Tibial nerve (tissue), 4 donors: ENCODE measurements around the gene LYPD6B. TPM values are rescaled to one million over a fixed set of nuclear protein-coding genes. Genes with fewer than 3 reads are reported as not detected.

Experiments
- DNase-seq, 2 donors: peaks; one replicate each; pipeline ENCODE4 v3.0.0-alpha.2; 2019; ENCODE audit warnings: low spot score in 2 of 2
- H3K27ac ChIP-seq, 4 donors: fragments of 200-600 bp; sonication (generic) in 3 of 4; one replicate each; pipeline ENCODE4 v1.5.1; 2017 to 2019; ENCODE audit warnings: mild to moderate bottlenecking in 1 of 4
- H3K27me3 ChIP-seq, 2 donors: fragments of 200-600 bp; sonication (generic) in 1 of 2; one replicate each; pipeline versions ENCODE4 v1.5.1 to v1.6.0; 2017 to 2019
- H3K36me3 ChIP-seq, 3 donors: fragments of 200-600 bp; sonication (generic); one replicate each; pipeline ENCODE4 v1.5.1; 2018 to 2019
- H3K4me1 ChIP-seq, 4 donors: fragments of 200-600 bp; sonication (generic) in 3 of 4; one replicate each; pipeline ENCODE4 v1.5.1; 2017 to 2019
- H3K4me3 ChIP-seq, 4 donors: fragments of 200-600 bp; sonication (generic) in 3 of 4; one replicate each; pipeline ENCODE4 v1.5.1; 2017 to 2019; ENCODE audit warnings: mild to moderate bottlenecking in 1 of 4, moderate library complexity in 1 of 4
- H3K9me3 ChIP-seq, 4 donors: fragments of 200-600 bp; sonication (generic) in 3 of 4; one replicate each; pipeline ENCODE4 v1.5.1; 2017 to 2019
- EP300 ChIP-seq, 2 donors: sonication (generic); formaldehyde crosslinking; IDR thresholded peaks; one replicate each; pipeline ENCODE4 v1.6.1; 2017; ENCODE audit warnings: antibody characterized with exemption in 2 of 2, mild to moderate bottlenecking in 1 of 2
- POLR2A ChIP-seq, 2 donors: fragments of 450-650 bp; IDR thresholded peaks; one replicate each; pipeline ENCODE4 v1.6.1; 2017; ENCODE audit warnings: antibody characterized with exemption in 2 of 2, mild to moderate bottlenecking in 2 of 2, moderate library complexity in 2 of 2
- WGBS, 2 donors: methylation state at CpG; one replicate each; pipeline ENCODE4 v1.1.5; 2018; 5-methylcytosine and 5-hydroxymethylcytosine counted together
- total RNA-seq, 4 donors: library from RNA; depleted of rRNA; stranded (reverse); fragments of >200 nt; gene quantifications; one replicate each; pipeline ENCODE4 v1.1.0, GENCODE V29; 2016
- TF ChIP-seq, protein P1 (sequence below), 5 experiments: fragments of 200-600 bp in 3 of 5; fragments of 450-650 bp in 2 of 5; sonication (generic) in 3 of 5; IDR thresholded peaks; one replicate each; pipeline ENCODE4 v1.5.1; 2016 to 2019; ENCODE audit warnings: antibody characterized with exemption in 5 of 5, mild to moderate bottlenecking in 3 of 5, moderate library complexity in 2 of 5

LYPD6B gene
- total RNA-seq, 4 donors from 2014 or later, result not detected

- Histone ChIP-seq H3K27ac (no peak overlapping the region), H3K36me3 (no peaks in the 10 kb centered on the region), H3K4me3 (no peak overlapping the region), H3K27me3 (no peaks in the 10 kb centered on the region), H3K4me1 (no peaks in the 10 kb centered on the region), H3K9me3 (no peaks in the 10 kb centered on the region)
- TF ChIP-seq, protein P1, sequence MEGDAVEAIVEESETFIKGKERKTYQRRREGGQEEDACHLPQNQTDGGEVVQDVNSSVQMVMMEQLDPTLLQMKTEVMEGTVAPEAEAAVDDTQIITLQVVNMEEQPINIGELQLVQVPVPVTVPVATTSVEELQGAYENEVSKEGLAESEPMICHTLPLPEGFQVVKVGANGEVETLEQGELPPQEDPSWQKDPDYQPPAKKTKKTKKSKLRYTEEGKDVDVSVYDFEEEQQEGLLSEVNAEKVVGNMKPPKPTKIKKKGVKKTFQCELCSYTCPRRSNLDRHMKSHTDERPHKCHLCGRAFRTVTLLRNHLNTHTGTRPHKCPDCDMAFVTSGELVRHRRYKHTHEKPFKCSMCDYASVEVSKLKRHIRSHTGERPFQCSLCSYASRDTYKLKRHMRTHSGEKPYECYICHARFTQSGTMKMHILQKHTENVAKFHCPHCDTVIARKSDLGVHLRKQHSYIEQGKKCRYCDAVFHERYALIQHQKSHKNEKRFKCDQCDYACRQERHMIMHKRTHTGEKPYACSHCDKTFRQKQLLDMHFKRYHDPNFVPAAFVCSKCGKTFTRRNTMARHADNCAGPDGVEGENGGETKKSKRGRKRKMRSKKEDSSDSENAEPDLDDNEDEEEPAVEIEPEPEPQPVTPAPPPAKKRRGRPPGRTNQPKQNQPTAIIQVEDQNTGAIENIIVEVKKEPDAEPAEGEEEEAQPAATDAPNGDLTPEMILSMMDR (IDR thresholded peaks at IDR 0.05), result no peak
- no peak for TF ChIP-seq POLR2A (IDR thresholded peaks at IDR 0.05)
- no peak for TF ChIP-seq EP300 (IDR thresholded peaks at IDR 0.05)
- no peak for DNase-seq
- WGBS, 2 donors, result 91 to 93% methylated on average over 8 of the region's 8 CpGs
Observed at GRCh38 chr2:148994341-148994740, 44.2 kb upstream of the LYPD6B start.

- TF ChIP-seq POLR2A (IDR thresholded peaks at IDR 0.05), result no peak
- TF ChIP-seq, protein P1 (IDR thresholded peaks at IDR 0.05), result no peak
- no peak for TF ChIP-seq EP300 (IDR thresholded peaks at IDR 0.05)
- Histone ChIP-seq H3K4me3 (no peak overlapping the region), H3K36me3 (no peaks in the 10 kb centered on the region), H3K9me3 (no peaks in the 10 kb centered on the region), H3K27ac (no peak overlapping the region), H3K27me3 (no peaks in the 10 kb centered on the region), H3K4me1 (peaks cover 0 to 8% (median 0%) of the 10 kb centered on the region in 4 donors)
- DNase-seq, result no peak
- WGBS, 2 donors, result 89 to 90% methylated on average over 6 of the region's 6 CpGs
Observed at GRCh38 chr2:148996805-148997204, 41.7 kb upstream of the LYPD6B start.

DNA sequence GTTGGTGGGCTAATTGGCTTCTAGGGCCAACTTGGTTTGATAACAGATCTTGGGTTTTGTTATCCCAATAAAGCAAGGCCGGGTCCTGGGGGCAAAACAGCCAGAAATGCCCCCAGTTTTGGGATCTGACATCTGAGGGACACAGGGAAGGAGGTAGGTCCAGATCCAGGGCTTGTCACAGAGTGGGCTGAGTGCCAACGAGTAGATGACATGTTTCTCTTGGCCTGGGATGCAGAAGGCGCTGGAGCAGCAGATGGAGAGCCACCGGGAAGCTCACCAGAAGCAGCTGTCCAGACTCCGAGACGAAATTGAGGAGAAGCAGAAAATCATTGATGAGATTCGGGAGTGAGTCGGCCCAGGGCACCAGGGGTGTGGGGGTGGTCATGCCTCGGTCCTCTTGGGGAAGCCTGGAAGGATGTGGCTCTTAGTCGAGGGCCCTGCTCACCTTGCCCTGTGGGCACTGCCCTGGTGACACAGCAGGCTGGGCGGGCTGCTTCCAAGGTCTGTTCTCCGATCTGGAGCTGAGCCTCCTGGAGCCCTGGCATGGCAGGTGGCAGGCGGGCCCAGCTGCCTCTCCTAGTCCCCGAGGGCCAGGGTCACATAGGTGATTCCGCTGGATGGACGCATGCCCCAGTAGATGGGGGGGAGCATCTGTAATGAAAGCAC, 40.2 kb upstream of the LYPD6B start:
- 84 to 93% methylated on average over 16 of the region's 16 CpGs for WGBS, 2 donors
- Histone ChIP-seq H3K4me3 (no peak overlapping the region), H3K27ac (no peak overlapping the region), H3K27me3 (no peaks in the 10 kb centered on the region), H3K4me1 (peaks cover 0 to 8% (median 0%) of the 10 kb centered on the region in 4 donors), H3K36me3 (no peaks in the 10 kb centered on the region), H3K9me3 (no peaks in the 10 kb centered on the region)
- no peak for DNase-seq
- no peak for TF ChIP-seq EP300 (IDR thresholded peaks at IDR 0.05)
- TF ChIP-seq, protein P1 (IDR thresholded peaks at IDR 0.05), result no peak

GRCh38 chr2:148998831-148999200, 39.7 kb upstream of the LYPD6B start:
- Histone ChIP-seq H3K9me3 (no peaks in the 10 kb centered on the region), H3K36me3 (no peaks in the 10 kb centered on the region), H3K4me3 (no peak overlapping the region), H3K4me1 (peaks cover 0 to 8% (median 0%) of the 10 kb centered on the region in 4 donors), H3K27ac (no peak overlapping the region), H3K27me3 (no peaks in the 10 kb centered on the region)
- TF ChIP-seq, protein P1 (IDR thresholded peaks at IDR 0.05), result no peak
- WGBS, 2 donors, result 96% methylated on average over 4 of the region's 4 CpGs
- DNase-seq, result no peak

DNA sequence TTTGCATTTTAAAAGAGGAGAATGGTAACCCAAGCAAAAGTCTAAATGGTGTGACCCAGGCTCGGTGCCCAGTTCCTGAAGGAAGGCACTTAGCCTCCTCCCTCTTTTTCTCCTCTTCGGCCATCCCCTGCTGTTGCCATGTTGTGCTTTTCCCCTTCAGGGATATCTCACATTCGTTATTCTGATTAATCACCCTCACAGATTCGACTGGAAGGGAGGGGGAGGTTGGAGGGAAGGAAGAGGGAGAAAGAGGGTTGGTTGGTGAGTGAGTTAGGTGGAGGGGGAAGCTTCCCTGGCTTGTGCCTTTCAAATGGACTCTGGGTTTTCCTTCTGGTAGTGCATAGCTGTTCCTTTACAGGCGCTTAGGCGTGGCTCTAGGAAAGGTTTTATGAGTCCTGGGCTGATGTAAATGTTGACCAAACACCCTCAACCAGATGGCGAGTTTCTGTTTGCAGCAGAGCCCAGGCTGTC, 39.0 kb upstream of the LYPD6B start:
- DNase-seq, result no peak
- H3K4me1 ChIP-seq, result peaks cover 0 to 8% (median 0%) of the 10 kb centered on the region in 4 donors
- H3K27me3 ChIP-seq, result no peaks in the 10 kb centered on the region
- WGBS, 2 donors, result 46 to 56% methylated on average over 7 of the region's 7 CpGs
- H3K9me3 ChIP-seq, result no peaks in the 10 kb centered on the region
- no peaks in the 10 kb centered on the region for H3K36me3 ChIP-seq
- no peak overlapping the region for H3K4me3 ChIP-seq
- no peak overlapping the region for H3K27ac ChIP-seq
- TF ChIP-seq EP300 (IDR thresholded peaks at IDR 0.05), result no peak
- no peak for TF ChIP-seq POLR2A (IDR thresholded peaks at IDR 0.05)
- TF ChIP-seq, protein P1 (IDR thresholded peaks at IDR 0.05), result no peak
